ENCODE data around the gene CFAP77.
"Not testable (repeated sequence)": the region's sequence is repeated elsewhere in the genome, so short reads cannot be mapped to it uniquely, and the experiment has no call there.

The CFAP77 gene

DNA sequence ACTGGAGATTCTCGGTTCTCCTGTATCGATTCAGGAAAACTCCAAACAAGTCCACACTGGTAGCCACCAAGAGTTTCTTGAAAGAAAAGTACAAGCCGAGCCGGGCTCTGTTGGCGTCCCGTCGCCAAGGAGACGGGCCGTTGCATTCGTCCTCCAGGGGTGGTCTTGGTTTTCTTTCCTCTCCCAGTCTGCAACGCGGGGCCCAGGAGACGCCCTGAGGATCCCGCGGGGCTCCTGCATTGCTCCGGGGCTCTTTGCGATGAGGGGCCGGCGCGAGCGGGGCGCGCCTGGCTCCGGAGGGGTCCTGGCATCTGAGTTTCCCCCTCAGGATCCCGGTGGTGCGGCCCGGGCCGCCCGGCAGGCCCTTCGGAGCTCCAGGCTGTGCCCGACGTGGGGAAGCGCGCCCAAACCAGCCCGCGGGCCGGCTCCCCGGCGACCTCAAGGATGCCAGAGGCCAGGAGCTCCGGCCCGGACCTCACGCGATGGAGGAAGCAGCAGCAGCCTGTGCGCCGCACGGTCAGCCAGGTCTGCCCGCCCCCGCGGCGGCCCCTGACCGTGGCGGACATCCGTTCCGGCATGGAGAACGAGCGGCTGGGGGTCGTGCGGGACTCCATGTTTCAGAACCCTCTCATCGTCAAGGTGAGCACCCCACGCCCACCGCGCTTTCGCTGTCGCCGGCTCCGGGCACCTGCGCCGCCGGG lies at the start of gene CFAP77:
TSS of gene CFAP77 (plus strand) at position 384 of the 701 bp plus-strand sequence. CDS start at position 445, 61 bp downstream.
- DNase-seq: peak in 2 of 4 experiments; percentile 13 to 41

- DNase-seq: no peak
These were observed 45.9 kb upstream of the CFAP77 start for GRCh38 chr9:132364068-132364467.

DNA sequence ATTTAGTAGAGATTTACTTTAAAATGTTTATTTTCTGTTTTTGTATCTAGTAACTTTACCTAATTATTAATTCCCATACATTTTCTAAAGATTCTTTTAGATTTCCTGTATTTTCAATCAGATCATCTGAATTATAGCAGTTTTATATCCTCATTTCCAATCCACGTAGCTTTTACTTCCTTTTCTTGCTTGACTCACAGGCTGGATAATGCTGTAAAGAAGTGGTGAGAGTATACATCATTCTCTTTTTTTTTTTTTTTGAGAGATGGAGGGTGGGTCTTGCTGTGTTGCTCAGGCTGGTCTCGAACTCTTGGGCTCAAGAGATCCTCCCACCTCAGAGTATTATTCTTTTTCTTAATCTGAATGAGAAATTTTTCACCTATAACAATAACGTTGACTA lies 44.0 kb upstream of the CFAP77 start:
- no peak for DNase-seq

- no peak for DNase-seq
These were observed 43.5 kb upstream of the CFAP77 start for GRCh38 chr9:132366481-132366880.

DNA sequence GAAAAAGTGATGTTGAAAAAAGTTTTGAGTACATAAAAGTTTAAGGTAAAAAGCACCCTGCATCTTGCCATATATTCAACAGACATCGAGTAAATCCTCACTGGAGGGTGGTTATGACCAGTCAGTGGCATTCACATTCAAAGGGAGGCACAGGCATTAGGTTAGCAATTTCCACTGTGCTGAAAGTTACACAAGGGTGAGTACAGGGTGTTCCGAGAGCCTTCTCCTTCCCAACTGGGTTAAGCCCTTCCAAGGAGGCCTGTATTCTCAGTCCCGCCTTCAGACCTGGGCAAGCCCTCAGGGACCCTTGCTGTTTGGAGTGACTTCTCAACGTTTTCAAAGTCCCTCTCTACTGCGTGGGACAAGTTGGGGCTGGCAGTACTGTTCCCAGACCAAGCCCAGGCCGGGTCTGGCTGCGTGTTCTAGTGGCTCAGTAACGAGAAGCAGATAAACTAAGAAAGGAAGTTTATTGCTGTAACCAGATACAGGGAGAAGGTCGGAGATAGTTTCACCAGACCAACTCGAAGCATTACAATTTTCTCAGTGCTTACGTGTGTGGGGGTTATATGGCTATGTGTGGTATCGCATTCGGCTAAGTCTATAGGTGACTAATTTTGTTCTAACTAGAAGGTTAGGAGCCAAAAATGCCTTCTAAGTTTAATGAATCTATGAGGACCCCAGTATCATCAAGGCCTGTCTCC lies 42.2 kb upstream of the CFAP77 start:
- DNase-seq: no peak

- no peak for DNase-seq
These were observed 40.6 kb upstream of the CFAP77 start for GRCh38 chr9:132369421-132369820.

GRCh38 chr9:132370592-132370991 lies 39.4 kb upstream of the CFAP77 start:
- DNase-seq: no peak

- no peak for DNase-seq
These were observed 37.6 kb upstream of the CFAP77 start for GRCh38 chr9:132372177-132373095.

DNA sequence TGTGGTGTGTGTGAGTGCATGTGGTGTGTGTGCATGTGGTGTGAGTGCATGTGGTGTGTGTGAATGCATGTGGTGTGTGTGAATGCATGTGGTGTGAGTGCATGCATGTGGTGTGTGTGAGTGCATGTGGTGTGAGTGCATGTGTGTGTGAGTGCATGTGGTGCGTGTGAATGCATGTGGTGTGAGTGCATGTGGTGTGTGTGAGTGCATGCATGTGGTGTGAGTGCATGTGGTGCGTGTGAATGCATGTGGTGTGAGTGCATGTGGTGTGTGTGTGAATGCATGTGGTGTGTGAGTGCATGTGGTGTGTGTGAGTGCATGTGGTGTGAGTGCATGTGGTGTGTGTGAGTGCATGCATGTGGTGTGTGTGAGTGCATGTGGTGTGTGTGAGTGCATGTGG lies 32.2 kb upstream of the CFAP77 start:
- not testable (repeated sequence) for DNase-seq

GRCh38 chr9:132378416-132378815 lies 31.6 kb upstream of the CFAP77 start:
- DNase-seq: not testable (repeated sequence)

- no peak for DNase-seq
These were observed 28.0 kb upstream of the CFAP77 start for GRCh38 chr9:132381966-132382541.

DNA sequence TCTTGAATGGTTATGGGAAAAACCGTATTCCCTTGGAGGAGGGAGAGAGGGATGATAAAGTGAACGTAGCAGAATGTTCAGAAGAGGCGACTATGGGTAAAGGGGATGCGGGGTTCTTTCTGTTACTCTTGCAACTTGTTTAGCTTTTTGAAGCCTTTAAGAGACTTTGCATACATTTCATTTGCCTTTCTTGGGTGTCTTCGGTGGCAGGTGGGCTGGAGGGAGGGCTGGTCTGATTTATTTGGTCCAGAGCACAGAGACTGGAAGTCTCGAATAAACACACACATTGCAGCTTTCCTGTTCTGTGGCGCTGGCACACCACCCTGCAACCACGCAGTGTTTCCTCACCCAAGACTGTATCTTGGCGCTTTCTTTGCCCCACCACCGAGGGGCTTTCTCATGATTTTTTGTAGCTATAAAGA lies 26.5 kb upstream of the CFAP77 start:
- DNase-seq: no peak

- no peak for DNase-seq
These were observed 25.6 kb upstream of the CFAP77 start for GRCh38 chr9:132384376-132384775.

GRCh38 chr9:132387133-132387532 lies 22.9 kb upstream of the CFAP77 start:
- DNase-seq: no peak

- DNase-seq: no peak
These were observed 19.0 kb upstream of the CFAP77 start for GRCh38 chr9:132390966-132391365.

DNA sequence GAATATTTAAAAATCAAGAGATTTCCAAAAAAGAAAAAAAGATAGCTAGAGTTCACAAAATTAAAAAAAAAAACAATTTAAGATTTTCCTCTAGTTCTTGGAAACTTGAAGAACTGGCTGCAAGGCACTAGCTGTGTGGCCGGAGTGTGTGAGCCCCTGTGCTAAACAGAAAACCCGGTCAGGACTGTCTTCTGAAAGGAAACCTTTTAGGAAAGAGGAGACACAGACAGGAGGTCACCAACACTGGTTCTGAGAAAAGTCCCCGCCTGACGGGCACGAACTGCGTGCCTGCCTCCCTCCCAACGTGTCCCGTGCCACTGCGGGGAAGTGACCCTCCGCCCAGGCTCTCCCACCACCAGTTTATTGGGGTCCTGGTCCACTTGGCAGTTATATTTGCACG lies 18.6 kb upstream of the CFAP77 start:
- DNase-seq: no peak

DNA sequence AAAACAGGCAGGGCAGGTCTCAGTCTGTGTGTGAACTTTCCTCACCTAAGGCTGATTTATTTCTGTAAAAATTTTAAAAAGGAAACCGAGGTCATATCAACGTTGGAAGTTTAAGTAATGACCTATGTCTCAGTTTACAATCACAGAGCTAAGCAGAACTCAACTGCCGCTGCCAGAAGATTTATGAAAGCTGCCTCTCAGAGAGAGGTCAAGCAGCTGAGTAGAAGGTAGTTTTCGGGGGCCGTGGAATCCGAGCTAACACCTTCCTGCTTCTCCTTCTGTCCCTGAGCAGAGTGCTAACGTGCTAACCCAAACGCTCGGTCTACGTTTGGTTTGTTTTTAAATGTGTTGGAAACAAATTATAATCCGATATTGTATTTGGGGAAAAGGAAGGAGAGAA lies 14.5 kb upstream of the CFAP77 start:
- DNase-seq: no peak

DNA sequence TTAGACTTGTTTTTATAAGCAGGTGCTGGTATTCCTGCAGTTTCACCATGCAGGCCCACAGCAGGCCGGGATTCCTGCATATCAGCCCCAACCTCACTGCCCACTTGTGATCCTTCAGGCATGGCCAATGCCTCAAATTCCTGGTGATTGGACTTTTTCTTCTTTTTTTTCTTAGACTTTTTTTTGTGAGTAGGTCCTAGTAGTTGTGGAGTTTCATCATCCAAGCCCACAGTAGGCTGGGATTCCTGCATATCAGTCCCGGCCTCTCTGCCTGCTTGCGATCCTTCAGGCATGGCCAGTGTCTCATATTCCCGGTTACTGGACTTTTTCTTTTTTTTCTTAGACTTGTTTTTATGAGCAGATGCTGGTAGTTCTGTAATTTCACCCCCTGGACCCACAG lies 8.2 kb upstream of the CFAP77 start:
- no peak for DNase-seq

DNA sequence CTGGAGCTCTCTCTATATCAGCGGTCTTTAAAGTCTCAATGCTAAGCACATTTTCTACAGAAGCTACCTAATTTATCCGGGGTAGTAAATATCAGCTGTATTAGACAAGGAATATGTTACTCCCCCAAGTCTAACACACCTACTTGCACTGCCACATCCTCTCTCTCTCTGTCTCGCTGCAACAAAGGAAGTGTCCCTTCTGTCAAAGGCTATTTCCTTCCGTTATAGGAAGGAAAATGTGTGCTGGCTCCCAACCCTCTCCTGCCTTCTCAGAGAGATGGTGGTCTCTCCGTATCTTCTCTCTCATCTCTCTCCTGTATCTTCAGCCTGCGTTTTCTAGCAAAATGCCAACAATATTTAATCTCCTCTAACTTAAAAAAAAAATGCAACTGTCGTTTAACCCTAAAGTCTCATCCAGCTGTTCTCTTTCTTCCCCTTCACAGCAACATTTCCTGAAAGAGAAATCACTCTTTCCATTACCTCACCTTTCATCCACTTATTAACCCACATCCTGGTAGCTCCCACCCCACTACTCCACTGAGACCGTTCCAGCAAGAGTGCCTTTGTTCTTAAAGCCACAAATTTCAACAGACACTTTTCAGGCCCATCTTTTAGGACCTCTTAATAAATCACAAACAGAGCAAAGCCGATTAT lies 5.7 kb upstream of the CFAP77 start:
- DNase-seq: no peak

DNA sequence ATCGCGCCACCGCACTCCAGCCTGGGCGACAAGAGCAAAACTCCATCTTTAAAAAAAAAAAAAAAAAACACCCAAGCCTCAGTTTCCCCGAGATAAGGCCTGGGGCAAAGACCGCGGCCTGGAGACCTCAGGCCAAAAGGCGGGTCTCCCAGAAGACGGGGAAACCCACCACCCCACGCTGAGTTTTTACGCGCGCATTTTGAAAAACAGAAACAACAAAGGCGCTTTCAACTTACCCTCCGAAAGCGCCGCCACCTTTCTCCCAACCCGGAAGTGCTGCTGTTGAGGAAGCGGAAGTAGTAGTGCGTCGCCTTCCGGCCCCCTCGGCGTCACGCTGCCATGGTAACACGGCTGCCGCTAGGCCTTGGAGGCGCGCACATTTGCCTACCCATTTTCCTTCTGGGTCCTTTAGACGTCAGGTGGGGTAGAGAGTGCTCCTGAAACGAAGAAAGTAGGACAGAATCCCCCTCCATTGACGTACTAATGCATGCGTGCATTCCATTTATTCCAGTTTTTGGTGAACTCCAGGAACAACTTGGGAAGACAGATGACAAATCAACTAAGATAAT lies 3.4 kb upstream of the CFAP77 start, which contains the start of gene TTF1:
TSS of gene TTF1 (minus strand) at position 287 of the 569 bp plus-strand sequence. CDS start 4,019 bp downstream, outside the sequence.
- peak; percentile 78 to 91 (median 85) for DNase-seq

DNA sequence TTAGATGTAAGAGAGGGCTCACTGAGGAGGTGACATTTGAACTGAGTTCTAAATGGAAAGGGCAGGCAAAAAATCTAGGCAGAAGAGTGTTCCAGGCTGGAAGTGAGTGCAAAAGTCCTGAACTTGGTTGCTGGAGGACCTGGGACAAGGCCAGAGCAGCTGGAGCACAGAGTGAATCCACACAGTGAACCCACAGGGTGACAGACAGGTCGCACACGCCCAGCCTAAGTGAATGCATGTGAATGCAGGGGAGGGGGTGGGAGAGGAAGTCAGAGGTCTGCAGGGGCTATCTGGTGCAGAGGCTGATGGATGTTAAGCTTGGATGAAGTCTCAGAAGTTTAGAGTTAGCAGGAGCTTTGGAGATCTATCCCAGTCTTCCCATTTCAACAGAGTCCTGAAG lies 2.8 kb upstream of the CFAP77 start:
- DNase-seq: no peak

GRCh38 chr9:132408521-132408920 lies 1.5 kb upstream of the CFAP77 start:
- no peak for DNase-seq
